ENCODE results near the gene GRM6. TPM values are rescaled to one million over a fixed set of nuclear protein-coding genes. Genes with fewer than 3 reads are reported as not detected.

GRM6 gene
- total RNA-seq, 4 donors from 2014 or later: 0.08 TPM; not detected in 3

- no peak overlapping the region for H3K27ac ChIP-seq
- H3K9me3 ChIP-seq: peaks cover 28% of the 10 kb centered on the region
- 81% methylated on average over 3 of the region's 17 CpGs for WGBS
- no peak for TF ChIP-seq CTCF (IDR thresholded peaks at IDR 0.05)
- TF ChIP-seq EP300 (IDR thresholded peaks at IDR 0.05): no peak
- TF ChIP-seq POLR2A (IDR thresholded peaks at IDR 0.05): no peak
- no peak for TF ChIP-seq POLR2AphosphoS5 (IDR thresholded peaks at IDR 0.05)
- H3K27me3 ChIP-seq: no peaks in the 10 kb centered on the region
- no peaks in the 10 kb centered on the region for H3K36me3 ChIP-seq
- no peaks in the 10 kb centered on the region for H3K4me1 ChIP-seq
- no peak for DNase-seq (ENCODE audit: low spot score in 2 of 2)
- H3K4me3 ChIP-seq: no peak overlapping the region
These were observed 12.2 kb downstream of the GRM6 start for GRCh38 chr5:178982941-178983340.

GRCh38 chr5:178981381-178981780 is 13.7 kb downstream of the GRM6 start:
- no peaks in the 10 kb centered on the region for H3K4me1 ChIP-seq
- no peak for DNase-seq (ENCODE audit: low spot score in 2 of 2)
- WGBS: 95% methylated on average over 9 of the region's 15 CpGs
- H3K9me3 ChIP-seq: peaks cover 31% of the 10 kb centered on the region
- H3K27ac ChIP-seq: no peak overlapping the region
- H3K36me3 ChIP-seq: no peaks in the 10 kb centered on the region
- TF ChIP-seq CTCF (IDR thresholded peaks at IDR 0.05) (no peak), EP300 (IDR thresholded peaks at IDR 0.05) (no peak), POLR2AphosphoS5 (IDR thresholded peaks at IDR 0.05) (no peak), POLR2A (IDR thresholded peaks at IDR 0.05) (no peak)
- H3K4me3 ChIP-seq: no peak overlapping the region
- no peaks in the 10 kb centered on the region for H3K27me3 ChIP-seq

GRCh38 chr5:178965465-178966055 is 29.6 kb downstream of the GRM6 start:
- WGBS: 97% methylated on average over 5 of the region's 5 CpGs
- no peak for DNase-seq (ENCODE audit: low spot score in 2 of 2)
- peaks cover 56% of the 10 kb centered on the region for H3K9me3 ChIP-seq
- H3K27ac ChIP-seq: no peak overlapping the region
- H3K4me1 ChIP-seq: no peaks in the 10 kb centered on the region
- H3K4me3 ChIP-seq: no peak overlapping the region
- no peaks in the 10 kb centered on the region for H3K27me3 ChIP-seq
- TF ChIP-seq CTCF (IDR thresholded peaks at IDR 0.05) (no peak), POLR2A (IDR thresholded peaks at IDR 0.05) (no peak), POLR2AphosphoS5 (IDR thresholded peaks at IDR 0.05) (no peak), EP300 (IDR thresholded peaks at IDR 0.05) (no peak)
- peaks cover 19% of the 10 kb centered on the region for H3K36me3 ChIP-seq

GRCh38 chr5:178941361-178941760 is 53.8 kb downstream of the GRM6 start:
- WGBS: 7% methylated on average over 3 of the region's 23 CpGs
- TF ChIP-seq POLR2AphosphoS5 (IDR thresholded peaks at IDR 0.05) (no peak), CTCF (IDR thresholded peaks at IDR 0.05) (no peak), EP300 (IDR thresholded peaks at IDR 0.05) (no peak), POLR2A (IDR thresholded peaks at IDR 0.05) (no peak)
- H3K27me3 ChIP-seq: no peaks in the 10 kb centered on the region
- peak overlapping the region; percentile 62 for H3K4me3 ChIP-seq
- H3K9me3 ChIP-seq: peaks cover 54% of the 10 kb centered on the region
- peaks cover 8% of the 10 kb centered on the region for H3K36me3 ChIP-seq
- H3K27ac ChIP-seq: no peak overlapping the region
- H3K4me1 ChIP-seq: peaks cover 10% of the 10 kb centered on the region
- DNase-seq (ENCODE audit: low spot score in 2 of 2): no peak

GRCh38 chr5:178940569-178941360 is 54.4 kb downstream of the GRM6 start, which contains the start of gene ZNF454:
TSS of gene ZNF454 (plus strand) at chr5:178941198. CDS start at chr5:178942792, 1,594 bp downstream.
- TF ChIP-seq EP300 (IDR thresholded peaks at IDR 0.05): no peak
- peak in 1 of 3 donors; percentile 3 for TF ChIP-seq POLR2AphosphoS5 (IDR thresholded peaks at IDR 0.05)
- TF ChIP-seq CTCF (IDR thresholded peaks at IDR 0.05): no peak
- TF ChIP-seq POLR2A (IDR thresholded peaks at IDR 0.05): no peak
- Histone ChIP-seq H3K4me1 (peaks cover 10% of the 10 kb centered on the region), H3K4me3 (peak within 1 kb of the TSS; percentile 62), H3K9me3 (peaks cover 54% of the 10 kb centered on the region), H3K27me3 (no peaks in the 10 kb centered on the region), H3K36me3 (peaks cover 2% of the 10 kb centered on the region), H3K27ac (peak within 1 kb of the TSS; percentile 47)
- 6% methylated on average over 34 of the region's 69 CpGs for WGBS
- DNase-seq (ENCODE audit: low spot score in 2 of 2): peak; percentile 90 to 92
